HG03139 (cell line): ENCODE results near the gene ZNF281.

ENCODE experiments used
- ATAC-seq: cut with Tn5 transposase; IDR thresholded peaks from one replicate; pipeline ENCODE4 v1.9.1; 2021; ENCODE audit not compliant: unreplicated experiment

Gene ZNF281

GRCh38 chr1:200392625-200393185 lies 17.1 kb downstream of the ZNF281 start:
- no peak for ATAC-seq

- no peak for ATAC-seq
Measured at GRCh38 chr1:200391747-200392146, 18.1 kb downstream of the ZNF281 start.

- ATAC-seq, result no peak
Measured at GRCh38 chr1:200388791-200389190, 21.0 kb downstream of the ZNF281 start.

GRCh38 chr1:200386416-200386815 lies 23.4 kb downstream of the ZNF281 start:
- no peak for ATAC-seq

GRCh38 chr1:200384818-200385390 lies 24.9 kb downstream of the ZNF281 start:
- ATAC-seq, result no peak

- no peak for ATAC-seq
Measured at GRCh38 chr1:200381256-200381984, 28.4 kb downstream of the ZNF281 start.

GRCh38 chr1:200380589-200381021 lies 29.2 kb downstream of the ZNF281 start:
- ATAC-seq, result peak; percentile 66

GRCh38 chr1:200379940-200380588 lies 29.8 kb downstream of the ZNF281 start:
- no peak for ATAC-seq

GRCh38 chr1:200379432-200379757 lies 30.4 kb downstream of the ZNF281 start:
- no peak for ATAC-seq

- ATAC-seq, result no peak
Measured at GRCh38 chr1:200378096-200378495, 31.7 kb downstream of the ZNF281 start.

- no peak for ATAC-seq
Measured at GRCh38 chr1:200376528-200376927, 33.3 kb downstream of the ZNF281 start.

- no peak for ATAC-seq
Measured at GRCh38 chr1:200374569-200375295, 35.1 kb downstream of the ZNF281 start.

GRCh38 chr1:200373811-200374231 lies 36.0 kb downstream of the ZNF281 start:
- no peak for ATAC-seq

- ATAC-seq, result no peak
Measured at GRCh38 chr1:200372885-200373181, 37.0 kb downstream of the ZNF281 start.

- no peak for ATAC-seq
Measured at GRCh38 chr1:200372095-200372884, 37.5 kb downstream of the ZNF281 start.

- ATAC-seq, result no peak
Measured at GRCh38 chr1:200369706-200370105, 40.1 kb downstream of the ZNF281 start.

- ATAC-seq, result no peak
Measured at GRCh38 chr1:200369131-200369530, 40.7 kb downstream of the ZNF281 start.

GRCh38 chr1:200368556-200368955 lies 41.3 kb downstream of the ZNF281 start:
- no peak for ATAC-seq

- ATAC-seq, result no peak
Measured at GRCh38 chr1:200367841-200368534, 41.8 kb downstream of the ZNF281 start.

- no peak for ATAC-seq
Measured at GRCh38 chr1:200366577-200367253, 43.1 kb downstream of the ZNF281 start.
